Measurements from ENCODE around the gene C11orf21.
"Not testable (repeated sequence)": the region's sequence is repeated elsewhere in the genome, so short reads cannot be mapped to it uniquely, and the experiment has no call there.

The C11orf21 gene

DNA sequence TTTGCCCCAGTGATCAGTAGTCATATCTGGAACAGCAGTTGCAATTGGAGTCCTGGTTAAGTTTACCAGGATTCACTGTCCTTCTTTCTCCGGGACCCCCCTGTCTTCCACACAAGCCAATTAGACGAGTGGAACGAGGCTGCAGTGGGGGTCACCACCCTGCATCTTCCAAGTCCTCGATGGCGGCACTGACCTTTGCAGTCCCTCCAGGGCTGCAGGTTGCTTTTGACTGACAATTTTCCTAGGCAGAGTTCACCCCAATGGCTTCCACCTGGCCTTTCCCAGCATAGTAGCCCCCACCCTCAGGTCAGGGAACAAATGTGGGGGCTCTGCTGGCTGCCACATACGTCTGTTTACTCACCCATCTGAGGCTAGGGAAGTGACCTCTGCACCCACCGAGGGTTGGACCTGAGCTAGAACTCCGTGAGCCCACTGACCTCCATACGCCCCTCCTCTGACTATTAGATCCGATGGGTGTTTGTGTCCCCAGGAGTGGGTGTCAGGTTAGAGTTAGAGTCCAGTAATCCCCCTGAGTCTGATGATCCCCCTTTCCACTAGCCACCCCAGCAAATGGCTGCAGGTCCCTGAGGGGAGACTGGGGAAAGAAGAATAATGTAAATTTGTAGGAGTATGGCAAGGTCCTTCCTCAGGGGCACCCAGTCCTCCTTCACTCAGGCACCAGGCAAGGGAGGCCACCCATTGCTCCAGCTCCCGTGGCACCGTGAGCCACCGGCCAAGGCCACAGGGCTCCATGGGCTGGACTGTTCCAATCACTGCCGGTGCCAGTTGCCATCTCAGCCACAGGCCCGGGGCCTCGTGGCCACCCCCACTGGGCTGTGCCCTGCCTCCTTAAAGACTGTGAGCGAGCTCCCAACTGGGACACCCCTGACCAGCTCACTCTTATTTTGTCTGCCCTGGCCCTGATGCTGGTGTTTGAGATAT is 5.5 kb downstream of the C11orf21 start:
- DNase-seq (ENCODE audit: low read depth), result no peak

- no peak for DNase-seq (ENCODE audit: low read depth)
Measured at GRCh38 chr11:2294926-2295290, 6.8 kb downstream of the C11orf21 start.

- no peak for DNase-seq (ENCODE audit: low read depth)
Measured at GRCh38 chr11:2293984-2294925, 7.5 kb downstream of the C11orf21 start.

- no peak for DNase-seq (ENCODE audit: low read depth)
Measured at GRCh38 chr11:2293531-2293971, 8.2 kb downstream of the C11orf21 start.

DNA sequence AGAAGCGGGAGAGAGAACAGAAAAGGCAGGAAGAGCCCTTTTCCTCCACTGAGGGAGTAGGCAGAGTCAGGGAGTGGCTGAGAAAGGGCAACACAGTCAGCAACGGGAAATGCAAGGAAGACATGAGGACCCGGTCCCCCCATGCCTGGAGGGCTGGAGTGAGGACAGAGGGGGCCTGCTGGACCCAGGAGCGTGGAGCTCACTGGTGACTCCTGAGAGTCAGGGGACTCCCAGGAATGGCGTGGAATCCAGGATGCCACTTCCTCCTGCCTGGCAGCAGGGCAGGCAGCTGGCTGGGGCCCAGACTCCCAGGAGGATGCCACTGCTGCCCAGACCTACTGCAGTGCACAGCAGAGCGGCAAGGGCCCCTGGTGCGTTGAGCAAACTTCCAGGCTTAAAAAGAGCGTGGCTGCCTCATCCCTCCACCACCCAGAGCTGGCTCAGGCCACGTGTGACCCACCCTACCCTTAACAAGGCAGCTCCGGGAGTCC is 11.3 kb downstream of the C11orf21 start:
- DNase-seq (ENCODE audit: low read depth), result no peak

- no peak for DNase-seq (ENCODE audit: low read depth)
Measured at GRCh38 chr11:2289859-2290258, 11.9 kb downstream of the C11orf21 start.

DNA sequence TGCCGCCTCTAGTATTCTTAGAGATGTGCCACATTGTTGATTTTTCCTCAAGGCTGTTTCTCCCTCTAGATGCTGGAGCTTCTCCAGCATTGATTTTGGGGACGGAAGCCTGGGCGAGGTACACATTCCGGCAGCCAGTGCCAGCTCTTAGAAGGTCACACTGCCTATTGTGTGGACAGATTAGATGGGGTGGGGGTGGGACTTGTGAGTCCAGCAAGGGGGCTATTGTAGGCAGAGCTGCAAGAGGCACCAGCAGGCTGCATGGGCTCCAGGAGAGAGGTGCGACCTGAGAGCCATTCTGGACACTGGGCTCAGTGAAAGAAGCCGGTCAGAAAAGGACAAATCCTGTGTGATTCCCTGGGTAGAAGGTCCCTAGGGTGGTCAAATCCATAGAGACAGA is 12.4 kb downstream of the C11orf21 start:
- no peak for DNase-seq (ENCODE audit: low read depth)

GRCh38 chr11:2287091-2287490 is 14.6 kb downstream of the C11orf21 start:
- DNase-seq (ENCODE audit: low read depth), result no peak

DNA sequence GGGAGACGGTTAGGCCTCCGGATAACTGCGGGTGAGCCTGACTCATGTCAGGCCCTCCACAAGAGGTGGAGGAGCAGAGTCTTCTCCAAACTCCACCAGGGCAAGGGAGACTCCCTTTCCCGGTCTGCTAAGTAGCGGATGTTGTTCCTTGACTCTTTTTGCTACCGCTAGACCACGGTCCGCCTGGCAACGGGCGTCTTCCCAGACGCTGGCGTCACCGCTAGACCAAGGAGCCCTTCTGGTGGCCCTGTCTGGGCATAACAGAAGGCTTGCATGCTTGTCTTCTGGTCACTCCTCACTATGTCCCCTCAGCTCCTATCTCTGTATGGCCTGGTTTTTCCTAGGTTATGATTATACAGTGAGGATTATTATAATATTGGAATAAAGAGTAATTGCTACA is 15.4 kb downstream of the C11orf21 start:
- not testable (repeated sequence) for DNase-seq (ENCODE audit: low read depth)

DNA sequence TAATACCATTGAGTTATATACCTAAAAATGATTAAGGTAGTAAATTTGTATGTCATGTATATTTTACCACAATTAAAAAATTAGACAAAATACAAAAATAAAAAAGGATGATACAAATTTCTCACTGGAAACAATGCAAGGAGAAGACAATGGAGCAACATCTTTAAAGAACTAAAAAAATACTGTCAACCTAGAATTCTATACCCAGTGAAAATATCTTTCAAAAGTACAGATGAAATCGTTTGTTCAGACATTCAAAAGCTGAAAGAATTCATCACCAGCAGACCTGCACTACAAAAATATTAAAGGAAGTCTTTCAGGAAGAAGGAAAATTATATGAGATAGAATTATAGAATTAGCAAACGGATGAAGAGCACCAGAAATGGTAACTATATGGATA is 21.5 kb downstream of the C11orf21 start:
- DNase-seq (ENCODE audit: low read depth), result no peak

GRCh38 chr11:2277933-2278523 is 23.7 kb downstream of the C11orf21 start:
- DNase-seq (ENCODE audit: low read depth), result no peak

GRCh38 chr11:2277008-2277346 is 24.7 kb downstream of the C11orf21 start:
- DNase-seq (ENCODE audit: low read depth), result no peak

GRCh38 chr11:2276280-2277007 is 25.3 kb downstream of the C11orf21 start:
- DNase-seq (ENCODE audit: low read depth), result no peak

DNA sequence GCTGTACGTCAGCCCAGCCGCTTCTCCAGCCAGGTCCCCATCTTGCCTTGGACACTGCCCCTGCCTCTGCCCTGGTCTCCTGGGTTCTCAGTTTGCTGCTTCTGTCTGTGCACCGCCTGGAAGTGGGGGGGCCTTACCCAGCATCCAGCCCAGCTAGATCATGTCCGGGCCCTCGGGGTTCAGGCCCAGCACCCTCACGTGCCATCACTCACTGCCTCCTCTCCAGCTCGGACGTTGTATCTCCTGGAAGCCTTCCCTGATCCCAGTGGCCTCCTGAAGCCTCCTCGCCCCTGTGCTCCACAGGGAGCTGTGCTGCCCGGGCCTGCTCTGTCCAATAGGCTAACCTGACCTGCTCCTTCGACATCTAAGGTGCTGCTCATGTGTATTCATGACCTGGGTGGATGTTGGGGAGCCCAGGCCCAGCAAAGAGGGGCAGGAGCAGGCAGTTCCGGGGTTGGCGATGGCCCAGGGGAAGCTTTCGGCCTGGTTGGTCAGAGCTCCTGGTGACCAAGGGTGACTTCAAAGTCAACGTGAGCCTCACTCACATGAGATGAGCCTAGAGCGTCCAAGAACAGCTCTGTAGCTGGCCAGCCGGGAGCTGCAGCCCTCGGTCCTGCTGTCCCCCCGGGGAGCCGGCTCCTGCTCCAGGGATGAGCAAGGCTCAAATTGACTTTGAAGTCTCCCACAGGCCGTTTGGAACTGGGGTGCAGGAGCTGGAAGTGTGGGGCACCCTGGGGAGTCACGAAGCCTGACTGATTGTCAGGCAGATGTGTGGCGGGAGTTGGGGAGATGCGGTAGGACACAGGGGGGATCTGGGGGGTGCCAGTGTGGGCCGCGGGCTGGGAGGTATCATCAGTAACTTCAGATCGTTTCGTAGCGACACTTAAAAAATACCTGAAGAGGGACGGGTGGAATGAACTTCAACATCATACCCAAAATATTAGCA is 26.1 kb downstream of the C11orf21 start:
- no peak for DNase-seq (ENCODE audit: low read depth)

DNA sequence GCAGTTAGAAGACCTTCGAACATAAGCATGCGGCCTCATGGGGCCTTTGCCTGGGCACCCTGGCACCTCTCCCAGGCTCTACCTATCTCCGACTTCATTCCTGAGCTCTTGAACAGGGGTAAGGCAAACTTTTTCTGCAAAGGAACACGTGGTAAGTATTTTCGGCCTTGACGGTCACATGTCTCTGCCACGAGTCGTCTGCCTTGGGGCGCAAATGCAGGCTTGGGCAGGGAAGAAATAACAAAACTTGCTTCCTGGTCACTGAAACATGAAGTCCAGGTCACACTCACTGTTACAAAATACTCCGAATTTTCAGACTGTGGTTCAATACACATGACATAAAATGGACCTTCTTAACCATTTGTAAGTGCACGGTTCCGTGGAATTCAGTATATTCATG is 27.9 kb downstream of the C11orf21 start:
- DNase-seq (ENCODE audit: low read depth), result no peak

DNA sequence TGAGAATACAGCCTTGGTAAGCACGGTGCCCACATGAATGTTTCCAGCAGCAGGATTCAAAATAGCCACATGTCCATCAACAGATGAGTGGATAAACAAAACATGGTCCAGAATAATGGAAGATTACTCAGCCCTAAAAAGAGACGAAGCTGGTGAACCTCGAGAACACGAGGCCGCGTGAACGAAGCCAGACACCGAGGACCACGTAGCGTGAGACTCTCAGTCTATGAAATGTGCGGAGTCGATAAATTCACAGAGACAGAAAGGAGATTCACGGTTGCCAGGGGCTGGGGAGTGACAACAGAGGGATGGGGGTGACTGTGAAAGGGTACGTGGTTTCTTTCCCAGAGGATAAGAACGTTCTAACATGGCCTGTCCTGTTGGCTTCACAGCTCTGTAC is 28.4 kb downstream of the C11orf21 start:
- DNase-seq (ENCODE audit: low read depth), result no peak

DNA sequence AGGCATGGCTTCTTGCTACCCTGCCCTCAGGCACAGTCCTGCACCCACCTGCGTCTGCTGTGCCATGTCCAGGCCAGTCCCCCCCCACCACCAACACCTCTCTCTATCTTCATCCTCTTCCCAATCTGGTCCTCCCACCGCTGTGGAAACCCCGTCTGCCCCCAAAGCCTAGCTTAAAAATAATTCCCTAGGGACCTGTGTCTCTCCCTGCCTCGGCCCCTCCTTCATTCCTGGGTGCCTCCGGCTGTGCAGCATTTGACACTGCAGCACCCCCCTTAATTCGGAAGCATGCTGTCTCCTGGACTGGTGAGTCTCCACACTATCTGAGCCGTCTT is 28.8 kb downstream of the C11orf21 start:
- DNase-seq (ENCODE audit: low read depth), result no peak

GRCh38 chr11:2272228-2272945 is 29.3 kb downstream of the C11orf21 start:
- DNase-seq (ENCODE audit: low read depth), result no peak

DNA sequence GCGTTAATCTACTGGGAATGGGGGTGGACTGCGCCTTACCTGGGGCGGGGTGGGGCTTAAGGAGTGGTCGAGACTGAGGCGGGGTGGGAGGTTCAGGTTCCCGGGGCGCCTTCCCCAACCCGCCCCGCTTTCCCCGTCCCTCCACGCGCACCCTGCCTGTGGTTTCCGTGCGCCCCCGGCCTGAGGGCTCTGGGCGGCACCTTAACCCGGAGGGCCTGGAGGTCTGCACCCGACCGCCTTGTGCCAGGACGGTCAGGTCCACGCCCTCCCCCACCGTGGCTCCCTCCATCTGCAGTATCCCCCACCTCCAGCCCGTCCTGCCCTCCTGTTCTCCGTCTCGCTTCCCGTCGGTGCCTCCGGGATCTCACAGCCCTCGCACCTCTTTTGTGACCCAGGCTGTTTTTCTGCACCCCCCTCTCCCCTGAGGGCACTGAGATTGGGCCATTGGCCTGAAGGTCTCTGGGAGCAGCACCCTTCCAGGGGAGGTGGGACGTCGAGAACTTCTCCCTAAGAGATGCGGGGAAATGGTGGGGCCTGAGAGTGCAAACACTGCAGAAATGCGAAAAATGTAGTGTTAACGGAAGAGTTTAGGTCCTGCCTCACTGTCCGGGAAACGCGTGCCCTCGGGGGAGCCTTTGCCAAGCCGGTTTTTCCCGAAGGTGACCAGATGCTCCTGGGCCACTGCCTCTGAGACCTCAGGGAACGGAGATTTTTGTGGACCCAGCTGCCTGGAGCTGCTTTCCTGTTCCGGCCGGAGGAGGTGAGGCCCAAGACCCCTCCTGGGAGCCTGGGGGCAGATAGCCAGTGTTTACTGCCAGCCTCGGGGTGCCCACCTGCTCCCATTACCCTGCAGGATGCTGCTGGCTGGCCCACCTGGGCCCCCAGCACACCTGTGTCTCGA is 30.1 kb downstream of the C11orf21 start:
- no peak for DNase-seq (ENCODE audit: low read depth)
